A204.1 (cell line): ENCODE data around the gene OGFR.

ENCODE experiments used
- FAIRE-seq: peaks from 2 replicates; lab custom pipeline; 2012; peaks lifted over from hg19 to GRCh38; lab: Jason Lieb, UNC

Gene OGFR

GRCh38 chr20:62804627-62805154 lies at the start of gene OGFR:
Gene OGFR, plus strand, starts transcription at chr20:62804835. Its CDS starts 25 bp downstream, at chr20:62804860.
- FAIRE-seq: no peak

DNA sequence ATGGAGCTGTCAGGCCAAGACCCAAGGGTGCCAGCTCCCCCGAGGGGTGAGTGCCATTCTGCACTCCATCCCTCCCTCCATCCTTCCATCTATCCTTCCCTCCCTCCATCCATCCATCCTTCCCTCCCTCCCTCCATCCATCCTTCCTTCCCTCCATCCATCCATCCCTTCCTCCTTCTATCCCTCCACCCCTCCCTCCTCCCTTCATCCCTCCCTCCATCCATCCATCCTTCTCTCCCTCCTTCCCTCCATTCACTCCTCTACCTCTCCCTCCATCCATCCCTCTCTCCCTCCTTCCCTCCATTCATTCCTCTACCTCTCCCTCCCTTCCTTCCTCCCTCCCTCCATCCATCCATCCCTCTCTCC lies 49.7 kb upstream of the OGFR start:
- no peak for FAIRE-seq

DNA sequence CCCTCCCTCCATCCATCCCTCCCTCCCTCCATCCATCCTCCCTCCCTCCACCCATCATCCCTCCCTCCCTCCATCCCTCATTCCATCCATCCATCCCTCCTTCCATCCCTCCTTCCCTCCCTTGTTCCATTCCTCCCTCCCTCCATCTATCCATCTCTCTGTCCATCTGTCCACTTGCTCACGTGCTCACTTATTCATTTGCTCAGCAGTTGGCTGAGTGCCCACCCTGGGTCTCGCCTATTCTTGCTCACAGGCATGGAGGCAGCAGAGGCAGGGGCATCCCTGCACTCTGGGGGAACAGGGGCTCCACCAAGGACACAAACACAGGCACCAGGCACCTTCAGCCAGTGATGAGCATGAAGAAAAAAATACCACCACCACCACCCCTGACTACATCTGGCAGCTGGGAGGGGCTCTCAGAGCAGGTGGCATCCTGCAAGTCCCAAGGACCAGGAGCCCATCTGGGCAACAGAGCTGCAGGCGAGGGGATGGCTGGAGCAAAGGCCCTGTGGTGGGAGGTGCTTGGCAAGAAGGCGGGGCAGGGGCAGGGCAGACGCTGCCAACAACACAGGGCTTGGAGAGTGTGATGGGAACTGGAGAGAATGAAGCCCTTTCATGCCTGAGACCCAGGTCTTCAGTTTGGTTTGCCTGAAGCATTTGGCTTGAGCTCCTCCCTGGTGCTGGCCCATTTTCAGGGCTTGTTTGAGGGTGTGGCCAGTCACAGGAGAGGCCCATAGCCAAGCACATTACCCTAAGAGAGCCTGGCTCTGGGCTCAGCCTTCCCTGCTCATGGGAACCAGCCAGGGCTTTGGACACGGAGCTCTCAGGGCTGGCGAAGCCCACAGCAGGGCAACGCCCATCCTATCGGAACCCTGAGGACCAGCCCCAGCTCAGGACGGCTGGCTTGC lies 48.6 kb upstream of the OGFR start:
- no peak for FAIRE-seq

GRCh38 chr20:62758226-62758912 lies 46.3 kb upstream of the OGFR start:
- no peak for FAIRE-seq

GRCh38 chr20:62759981-62760431 lies 44.6 kb upstream of the OGFR start:
- FAIRE-seq: no peak

DNA sequence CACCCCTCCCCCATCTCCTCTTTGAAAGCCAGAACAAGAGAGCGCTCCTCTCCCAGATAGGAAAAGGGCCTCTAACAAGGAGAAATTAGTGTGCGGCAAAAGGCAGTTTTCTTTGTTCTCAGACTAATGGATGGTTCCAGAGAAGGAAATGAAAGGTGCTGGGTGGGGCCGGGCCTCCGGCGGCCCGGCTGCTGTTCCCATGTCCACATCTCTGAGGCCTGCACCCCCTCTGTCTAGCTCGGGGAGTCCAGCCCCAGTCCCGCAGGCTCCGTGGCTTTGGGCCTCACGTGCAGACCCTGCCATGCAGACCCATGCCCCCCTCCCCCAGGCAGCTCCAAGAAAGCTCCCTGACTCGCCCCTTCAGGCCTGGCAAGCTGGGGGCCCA lies 44.2 kb upstream of the OGFR start:
- no peak for FAIRE-seq

- FAIRE-seq: no peak
Observed at GRCh38 chr20:62760856-62761758, 43.5 kb upstream of the OGFR start.

GRCh38 chr20:62761759-62762131 lies 42.9 kb upstream of the OGFR start:
- no peak for FAIRE-seq

DNA sequence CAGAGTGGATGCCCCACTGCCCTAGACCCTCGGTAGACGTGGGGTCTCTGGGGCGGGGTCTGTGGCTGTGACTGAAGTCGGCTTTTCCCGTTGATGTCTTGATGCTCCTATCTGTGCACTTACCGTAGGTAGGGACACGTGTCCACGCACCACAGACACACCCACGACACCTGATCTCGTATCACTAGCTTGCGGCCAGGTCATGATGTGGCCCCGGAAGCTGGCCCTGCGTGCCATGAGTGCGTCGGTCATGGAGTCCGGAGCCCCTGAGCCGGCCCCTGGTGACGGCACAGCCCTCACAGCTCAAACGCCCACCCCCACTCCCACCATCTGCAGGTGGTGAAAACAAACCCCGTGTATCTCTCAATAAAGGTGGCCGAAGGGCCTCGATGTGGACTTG lies 42.3 kb upstream of the OGFR start:
- no peak for FAIRE-seq

DNA sequence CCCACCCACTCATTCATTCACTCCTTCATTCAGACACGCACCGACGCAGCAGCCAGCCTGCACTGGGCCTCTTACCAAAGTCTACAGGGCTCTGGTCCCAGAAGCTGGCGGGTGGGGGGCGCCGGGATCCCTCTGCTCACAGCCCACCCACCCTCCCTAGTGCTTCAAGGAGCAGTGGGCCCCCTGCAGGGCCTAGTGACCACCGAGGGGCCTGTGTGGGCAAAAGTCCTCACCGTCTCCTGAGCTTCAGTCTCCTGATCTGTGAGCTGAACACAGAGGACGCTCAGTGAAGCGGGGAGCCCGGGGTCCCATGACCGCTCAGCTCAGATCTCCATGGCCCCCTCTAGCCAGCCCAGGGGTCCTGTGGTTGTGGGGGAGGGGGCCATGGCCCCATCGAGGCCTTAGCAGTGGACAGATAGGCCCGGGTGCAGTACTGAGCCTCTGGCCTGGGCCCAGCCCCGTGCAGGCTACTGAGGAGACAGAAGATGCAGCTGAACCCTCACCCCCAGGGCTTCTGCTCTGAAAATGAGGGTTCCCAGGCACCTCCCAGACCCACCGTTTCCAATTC lies 41.8 kb upstream of the OGFR start:
- no peak for FAIRE-seq

DNA sequence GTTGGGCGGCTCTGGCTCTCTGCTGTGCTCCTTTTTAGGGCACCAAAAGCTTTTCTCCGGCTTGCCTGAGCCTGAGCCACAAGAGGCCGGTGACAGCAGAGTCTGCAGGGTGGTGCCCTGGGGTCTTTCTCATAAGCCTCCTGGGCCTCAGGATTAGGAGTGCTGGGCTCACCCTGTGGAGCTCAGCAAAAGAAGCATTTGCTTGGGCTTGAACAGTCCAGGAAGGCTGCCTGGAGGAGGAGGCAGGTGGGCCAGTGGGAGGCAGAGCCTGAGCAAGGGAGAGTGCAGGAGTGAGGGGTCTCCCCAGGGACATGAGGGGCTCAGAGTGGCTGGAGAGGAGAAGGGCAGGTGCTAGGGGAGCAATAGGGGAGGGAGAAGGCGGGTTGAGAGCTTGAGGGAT lies 41.2 kb upstream of the OGFR start:
- FAIRE-seq: no peak

DNA sequence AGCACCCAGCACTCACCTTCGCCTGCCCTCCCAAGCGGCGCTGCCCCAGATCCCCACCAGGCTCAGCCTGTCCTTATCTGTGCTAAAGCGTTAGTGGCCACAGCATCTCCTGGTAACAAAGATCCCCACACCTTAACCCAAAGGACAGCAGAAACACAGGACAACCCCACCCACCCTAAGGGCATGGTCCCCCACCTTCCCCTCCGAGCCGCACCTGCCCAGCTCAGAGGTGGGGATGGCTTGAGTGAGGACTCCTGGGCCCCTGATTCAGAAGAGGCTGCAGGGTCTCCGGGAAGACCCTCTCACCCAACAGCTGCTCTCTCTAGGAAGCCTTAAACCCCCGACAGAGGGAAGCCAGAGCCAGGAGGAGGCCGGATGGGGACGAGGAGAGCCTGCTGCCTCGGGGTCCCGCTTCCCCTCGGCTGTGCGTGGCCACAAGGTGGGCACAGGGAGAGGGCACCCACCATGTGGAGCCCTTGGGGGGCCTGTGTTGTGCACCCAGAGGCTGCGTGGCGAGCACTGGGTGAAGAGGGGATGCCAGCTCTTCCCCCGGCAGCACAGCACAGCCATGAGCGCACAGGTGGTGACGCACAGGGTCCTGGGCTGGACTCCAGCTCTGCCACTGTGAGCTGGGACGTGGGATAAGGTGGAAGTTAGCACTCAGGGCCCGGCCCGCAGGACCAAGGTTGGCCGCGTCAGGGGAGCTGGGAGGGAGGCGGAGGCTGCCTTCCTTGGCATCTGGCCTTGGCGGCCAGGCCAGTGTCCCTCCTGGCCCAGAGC lies 40.3 kb upstream of the OGFR start:
- no peak for FAIRE-seq

DNA sequence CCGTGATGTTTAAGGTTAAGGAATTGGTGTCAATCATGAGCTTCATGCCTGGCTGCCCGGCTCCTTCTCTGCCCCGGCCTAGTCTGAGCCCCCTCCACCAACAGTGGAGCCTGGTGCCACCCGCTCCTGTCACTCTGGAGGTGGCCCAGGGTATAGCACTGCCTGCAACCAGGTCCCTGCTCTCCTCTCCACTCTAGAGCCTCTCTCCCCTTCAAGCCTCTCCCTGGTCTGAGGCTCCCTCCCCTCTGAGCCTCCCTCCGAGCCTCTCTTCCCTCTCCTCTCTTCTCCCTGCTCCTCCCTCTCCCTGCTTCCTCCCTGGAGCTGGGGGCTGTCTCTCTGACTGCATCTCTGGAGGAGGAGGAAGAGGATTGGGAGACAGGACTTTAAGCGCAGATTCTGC lies 39.6 kb upstream of the OGFR start:
- no peak for FAIRE-seq

DNA sequence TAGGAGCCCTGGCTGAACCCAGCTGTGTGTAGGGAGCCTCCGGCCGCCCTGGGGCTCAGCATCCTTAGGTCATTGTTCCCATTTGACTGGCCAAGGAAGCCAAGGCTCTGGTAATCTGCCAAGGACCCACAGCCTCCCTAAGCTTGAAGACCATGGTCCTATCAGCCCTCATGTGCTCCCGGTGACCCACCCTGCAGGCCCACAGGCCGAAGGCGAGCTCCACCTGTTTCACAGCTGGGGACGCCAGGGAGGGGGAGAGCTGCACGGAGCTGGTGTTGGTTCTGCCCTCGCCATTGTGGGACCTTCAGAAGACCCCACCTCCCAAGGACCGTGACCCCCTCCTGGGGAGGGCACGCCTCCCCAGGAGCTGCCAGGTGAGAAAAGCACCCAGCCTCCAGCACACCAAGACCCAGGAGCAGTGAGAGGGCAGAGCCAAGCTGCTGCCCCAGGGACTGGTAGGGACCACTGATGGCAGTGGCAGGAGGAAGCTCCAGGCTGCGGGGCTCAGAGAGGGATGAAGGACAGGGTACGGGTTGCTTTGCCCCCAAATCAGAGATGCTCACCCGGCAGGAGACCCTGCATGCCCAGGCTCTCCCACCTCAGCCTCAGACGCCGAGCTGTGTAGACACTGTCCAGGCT lies 39.1 kb upstream of the OGFR start:
- no peak for FAIRE-seq

- FAIRE-seq: no peak
Observed at GRCh38 chr20:62766071-62766450, 38.6 kb upstream of the OGFR start.

- no peak for FAIRE-seq
Observed at GRCh38 chr20:62766716-62767115, 37.9 kb upstream of the OGFR start.

GRCh38 chr20:62768234-62768546 lies 36.4 kb upstream of the OGFR start:
- FAIRE-seq: no peak

DNA sequence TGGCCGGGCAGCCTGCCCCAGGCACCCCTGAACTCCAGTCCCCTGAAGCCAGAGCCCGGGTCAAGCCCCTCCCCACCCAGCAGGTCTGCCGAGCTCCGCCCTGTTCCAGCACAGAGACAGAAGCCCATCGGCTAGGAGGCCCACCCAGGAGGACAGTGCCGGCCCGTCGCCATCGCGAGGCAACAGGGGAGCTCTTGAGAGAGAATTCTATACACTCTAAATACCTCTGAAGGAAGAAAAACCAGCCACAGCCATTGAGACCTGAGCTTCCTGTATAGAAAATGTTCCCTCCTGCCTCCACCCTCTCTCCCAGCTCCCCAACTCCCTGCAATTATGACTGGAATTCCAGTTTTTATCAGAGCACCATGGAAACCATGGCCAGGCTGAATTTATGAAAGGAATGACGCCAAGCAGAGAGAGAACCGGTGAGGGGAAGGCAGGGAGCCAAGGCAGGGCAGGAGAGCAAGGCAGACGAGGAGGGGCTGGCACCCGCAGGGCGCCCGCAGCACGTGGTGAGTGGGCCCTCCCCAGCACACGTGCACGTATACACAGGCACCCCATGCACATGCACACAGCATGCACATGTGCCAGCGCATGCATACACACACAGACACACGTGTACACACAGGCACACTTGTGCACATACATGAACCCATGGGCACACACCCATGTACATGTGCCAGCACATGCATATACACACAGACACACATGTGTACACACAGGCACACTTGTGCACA lies 35.9 kb upstream of the OGFR start:
- no peak for FAIRE-seq

DNA sequence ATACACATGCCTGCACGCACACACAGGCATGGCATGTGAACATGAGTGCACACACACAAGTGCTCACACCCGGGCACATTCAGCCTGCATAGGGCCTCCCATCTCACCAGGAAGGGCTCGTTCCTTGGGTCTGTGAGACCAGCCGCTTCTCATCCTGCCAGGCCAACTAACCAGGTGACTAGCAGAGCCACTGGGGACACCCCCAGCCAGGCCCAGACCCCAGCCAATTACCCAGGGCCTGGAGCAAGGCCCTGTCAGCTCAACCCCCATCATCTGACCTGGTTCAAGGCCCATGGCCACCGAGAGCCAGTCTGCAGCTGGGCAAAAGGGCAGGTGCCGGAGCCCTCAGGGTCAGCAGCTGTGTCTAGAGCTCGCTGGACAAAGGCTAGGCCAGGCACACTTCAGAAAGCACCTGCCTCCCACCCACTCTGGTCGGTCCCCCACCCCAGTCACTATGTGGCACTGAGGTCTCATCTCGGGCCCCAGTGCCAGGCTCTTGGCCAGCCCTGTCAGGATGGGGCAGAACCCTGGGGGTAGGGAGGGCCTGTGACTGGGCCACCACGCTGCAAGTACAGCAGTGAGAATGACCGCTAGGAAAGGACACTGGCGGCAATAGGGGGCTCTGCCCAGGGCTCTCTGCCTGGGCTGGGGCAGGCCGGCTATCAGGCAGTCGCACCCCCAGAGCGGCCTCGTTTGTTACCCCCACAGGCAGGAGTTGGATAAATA lies 35.1 kb upstream of the OGFR start:
- no peak for FAIRE-seq
